Suprapubic skin (tissue), 3 donors: ENCODE results near the gene CTCFL.

Source experiments
- CTCF ChIP-seq, 2 donors: fragments of 200-600 bp in 1 of 2; fragments of 450-650 bp in 1 of 2; sonication (generic) in 1 of 2; IDR thresholded peaks; one replicate each; pipeline ENCODE4 v1.5.1; 2016 to 2019; ENCODE audit warnings: antibody characterized with exemption in 2 of 2, mild to moderate bottlenecking in 1 of 2, moderate library complexity in 1 of 2
- POLR2AphosphoS5 ChIP-seq, 3 donors: sonication (generic); formaldehyde crosslinking; IDR thresholded peaks; one replicate each; pipeline ENCODE4 v1.6.1; 2017; ENCODE audit warnings: antibody characterized with exemption in 3 of 3

- TF ChIP-seq CTCF (IDR thresholded peaks at IDR 0.05): no peak
- TF ChIP-seq POLR2AphosphoS5 (IDR thresholded peaks at IDR 0.05): no peak
Measured at GRCh38 chr20:57465486-57465885, 59.5 kb downstream of the CTCFL start.
